Measurements from ENCODE around the gene WDR90.
A peak's percentile ranks its signal among the peaks of the same experiment; 100 is the strongest.

The WDR90 gene

DNA sequence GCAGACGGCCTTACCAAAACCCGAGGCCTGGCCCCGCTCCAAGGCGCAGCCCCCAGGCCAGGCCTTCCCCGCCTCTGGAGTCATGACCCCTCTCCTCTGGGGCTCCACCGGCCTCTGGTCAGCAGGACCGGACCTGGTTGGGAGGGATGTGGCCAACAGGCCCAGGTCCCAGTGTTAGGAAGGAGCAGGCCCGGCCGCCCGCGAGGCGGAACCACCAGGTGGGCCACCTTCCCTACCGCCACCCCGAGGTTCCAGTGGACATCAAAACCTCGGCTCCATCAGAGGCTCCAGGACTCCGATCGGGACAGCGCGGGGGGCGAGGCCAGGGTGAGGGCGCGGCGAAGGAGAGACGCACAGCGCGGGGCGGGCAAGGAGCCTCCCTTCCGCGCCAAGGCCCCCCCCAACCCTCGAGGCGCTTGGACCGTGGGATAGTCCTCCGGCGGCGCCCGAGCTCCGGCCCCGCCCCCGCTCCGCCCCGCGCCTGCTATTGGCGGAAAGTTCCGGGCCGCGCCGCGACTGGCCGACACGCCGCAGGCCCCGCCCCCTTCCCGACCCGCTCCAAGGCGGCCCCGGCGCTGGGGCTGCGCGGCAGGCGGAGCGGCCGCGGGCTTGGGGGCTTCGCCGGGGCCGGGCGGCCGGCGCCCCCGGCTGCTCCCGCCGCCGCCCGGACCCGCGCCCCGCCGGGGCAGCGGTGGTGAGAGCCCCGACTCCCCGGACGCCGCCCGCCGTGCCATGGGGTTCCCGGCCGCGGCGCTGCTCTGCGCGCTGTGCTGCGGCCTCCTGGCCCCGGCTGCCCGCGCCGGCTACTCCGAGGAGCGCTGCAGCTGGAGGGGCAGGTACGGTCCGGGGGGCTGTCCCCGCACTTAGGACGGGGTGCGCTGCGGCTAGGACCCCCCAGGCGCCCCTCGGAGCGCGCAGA, 65.7 kb downstream of the WDR90 start, which contains the start of gene METRN:
Gene METRN, plus strand, starts transcription at position 561 of the 919 bp plus-strand sequence. Its CDS starts 172 bp downstream, at position 733.
- no peak within 1 kb of the TSS for H3K4me3 ChIP-seq (ENCODE audit: low read depth, low read length)
- TF ChIP-seq MYC (IDR thresholded peaks at IDR 0.05; ENCODE audit: low read depth, low read length) (no peak), POLR2A (IDR thresholded peaks at IDR 0.05; ENCODE audit: extremely low read depth, insufficient read length) (no peak)
- TF ChIP-seq, protein P1, sequence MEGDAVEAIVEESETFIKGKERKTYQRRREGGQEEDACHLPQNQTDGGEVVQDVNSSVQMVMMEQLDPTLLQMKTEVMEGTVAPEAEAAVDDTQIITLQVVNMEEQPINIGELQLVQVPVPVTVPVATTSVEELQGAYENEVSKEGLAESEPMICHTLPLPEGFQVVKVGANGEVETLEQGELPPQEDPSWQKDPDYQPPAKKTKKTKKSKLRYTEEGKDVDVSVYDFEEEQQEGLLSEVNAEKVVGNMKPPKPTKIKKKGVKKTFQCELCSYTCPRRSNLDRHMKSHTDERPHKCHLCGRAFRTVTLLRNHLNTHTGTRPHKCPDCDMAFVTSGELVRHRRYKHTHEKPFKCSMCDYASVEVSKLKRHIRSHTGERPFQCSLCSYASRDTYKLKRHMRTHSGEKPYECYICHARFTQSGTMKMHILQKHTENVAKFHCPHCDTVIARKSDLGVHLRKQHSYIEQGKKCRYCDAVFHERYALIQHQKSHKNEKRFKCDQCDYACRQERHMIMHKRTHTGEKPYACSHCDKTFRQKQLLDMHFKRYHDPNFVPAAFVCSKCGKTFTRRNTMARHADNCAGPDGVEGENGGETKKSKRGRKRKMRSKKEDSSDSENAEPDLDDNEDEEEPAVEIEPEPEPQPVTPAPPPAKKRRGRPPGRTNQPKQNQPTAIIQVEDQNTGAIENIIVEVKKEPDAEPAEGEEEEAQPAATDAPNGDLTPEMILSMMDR (IDR thresholded peaks at IDR 0.05; ENCODE audit: low read depth, low read length): no peak
- TF ChIP-seq, protein P2, sequence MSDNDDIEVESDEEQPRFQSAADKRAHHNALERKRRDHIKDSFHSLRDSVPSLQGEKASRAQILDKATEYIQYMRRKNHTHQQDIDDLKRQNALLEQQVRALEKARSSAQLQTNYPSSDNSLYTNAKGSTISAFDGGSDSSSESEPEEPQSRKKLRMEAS (IDR thresholded peaks at IDR 0.05; ENCODE audit: low read depth, low read length): no peak
- DNase-seq (ENCODE audit: low read depth): peak; percentile 84

DNA sequence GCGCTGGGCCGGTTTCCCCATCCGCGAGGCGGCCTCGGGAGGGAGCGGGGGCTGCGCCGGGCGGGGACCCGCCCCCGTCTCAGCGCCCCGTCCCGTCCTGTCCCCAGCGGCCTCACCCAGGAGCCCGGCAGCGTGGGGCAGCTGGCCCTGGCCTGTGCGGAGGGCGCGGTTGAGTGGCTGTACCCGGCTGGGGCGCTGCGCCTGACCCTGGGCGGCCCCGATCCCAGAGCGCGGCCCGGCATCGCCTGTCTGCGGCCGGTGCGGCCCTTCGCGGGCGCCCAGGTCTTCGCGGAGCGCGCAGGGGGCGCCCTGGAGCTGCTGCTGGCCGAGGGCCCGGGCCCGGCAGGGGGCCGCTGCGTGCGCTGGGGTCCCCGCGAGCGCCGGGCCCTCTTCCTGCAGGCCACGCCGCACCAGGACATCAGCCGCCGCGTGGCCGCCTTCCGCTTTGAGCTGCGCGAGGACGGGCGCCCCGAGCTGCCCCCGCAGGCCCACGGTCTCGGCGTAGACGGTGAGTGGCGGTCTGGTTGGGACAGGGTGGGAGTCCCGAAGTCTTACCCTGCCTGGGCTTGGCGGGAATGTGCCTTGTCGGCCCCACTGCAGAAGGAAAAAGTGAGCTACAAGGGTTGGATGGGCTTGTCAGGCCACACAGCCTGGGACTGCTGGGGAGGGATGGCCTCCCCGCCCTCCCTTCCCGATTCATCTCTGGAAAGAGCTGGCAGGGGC, 66.5 kb downstream of the WDR90 start:
- TF ChIP-seq MYC (IDR thresholded peaks at IDR 0.05; ENCODE audit: low read depth, low read length) (peak; percentile 55; the same call in 1 of the 2 replicates), POLR2A (IDR thresholded peaks at IDR 0.05; ENCODE audit: extremely low read depth, insufficient read length) (no peak)
- TF ChIP-seq, protein P2 (IDR thresholded peaks at IDR 0.05; ENCODE audit: low read depth, low read length): peak; percentile 56; the same call in 1 of the 2 replicates
- TF ChIP-seq, protein P1 (IDR thresholded peaks at IDR 0.05; ENCODE audit: low read depth, low read length): no peak
- no peak overlapping the region for H3K4me3 ChIP-seq (ENCODE audit: low read depth, low read length)
- DNase-seq (ENCODE audit: low read depth): peak; percentile 51

DNA sequence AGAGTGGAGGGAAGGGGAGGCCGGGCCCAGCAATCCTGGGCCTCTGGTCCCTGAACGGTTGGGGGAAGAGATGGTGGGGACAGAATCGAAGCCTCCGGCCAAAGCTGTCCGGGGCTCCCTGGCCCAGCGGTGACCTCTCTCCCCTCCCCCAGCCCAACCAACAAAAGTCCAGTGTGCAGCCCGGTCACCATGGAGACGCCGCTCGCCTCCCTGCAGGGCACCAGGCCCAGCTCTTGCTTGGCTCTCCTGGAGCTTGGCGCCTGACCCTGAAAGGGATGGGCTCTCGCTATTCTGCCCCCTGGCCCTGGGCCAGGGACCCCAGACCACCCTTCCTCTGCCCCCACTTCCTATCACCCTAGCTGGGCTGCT, 67.0 kb downstream of the WDR90 start:
- H3K4me3 ChIP-seq (ENCODE audit: low read depth, low read length): no peak overlapping the region
- no peak for DNase-seq (ENCODE audit: low read depth)
- TF ChIP-seq, protein P2 (IDR thresholded peaks at IDR 0.05; ENCODE audit: low read depth, low read length): no peak
- TF ChIP-seq POLR2A (IDR thresholded peaks at IDR 0.05; ENCODE audit: extremely low read depth, insufficient read length): no peak
- TF ChIP-seq, protein P1 (IDR thresholded peaks at IDR 0.05; ENCODE audit: low read depth, low read length): no peak
- TF ChIP-seq MYC (IDR thresholded peaks at IDR 0.05; ENCODE audit: low read depth, low read length): no peak

DNA sequence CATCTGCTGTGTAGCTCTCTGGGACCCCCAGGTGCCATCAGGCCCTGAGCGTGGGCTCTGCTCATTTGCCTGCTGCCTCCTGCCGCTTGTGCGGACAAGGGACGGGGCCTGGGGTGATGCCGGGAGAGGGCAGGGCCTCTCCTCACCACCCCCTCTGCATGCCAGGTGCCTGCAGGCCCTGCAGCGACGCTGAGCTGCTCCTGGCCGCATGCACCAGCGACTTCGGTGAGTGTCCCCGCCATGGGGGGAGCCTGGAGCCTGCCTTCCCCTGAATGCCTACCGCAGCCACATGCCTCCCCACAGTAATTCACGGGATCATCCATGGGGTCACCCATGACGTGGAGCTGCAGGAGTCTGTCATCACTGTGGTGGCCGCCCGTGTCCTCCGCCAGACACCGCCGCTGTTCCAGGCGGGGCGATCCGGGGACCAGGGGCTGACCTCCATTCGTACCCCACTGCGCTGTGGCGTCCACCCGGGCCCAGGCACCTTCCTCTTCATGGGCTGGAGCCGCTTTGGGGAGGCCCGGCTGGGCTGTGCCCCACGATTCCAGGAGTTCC, 67.7 kb downstream of the WDR90 start:
- TF ChIP-seq MYC (IDR thresholded peaks at IDR 0.05; ENCODE audit: low read depth, low read length) (no peak), POLR2A (IDR thresholded peaks at IDR 0.05; ENCODE audit: extremely low read depth, insufficient read length) (no peak)
- TF ChIP-seq, protein P2 (IDR thresholded peaks at IDR 0.05; ENCODE audit: low read depth, low read length): no peak
- TF ChIP-seq, protein P1 (IDR thresholded peaks at IDR 0.05; ENCODE audit: low read depth, low read length): no peak
- DNase-seq (ENCODE audit: low read depth): no peak
- H3K4me3 ChIP-seq (ENCODE audit: low read depth, low read length): no peak overlapping the region

Data from NB4 (cell line).